ENCODE results near the gene STRA6. TPM values are rescaled to one million over a fixed set of nuclear protein-coding genes. Genes with fewer than 3 reads are reported as not detected.

STRA6 gene
- total RNA-seq, 1 experiment from 2014 or later, result 0.29 TPM

DNA sequence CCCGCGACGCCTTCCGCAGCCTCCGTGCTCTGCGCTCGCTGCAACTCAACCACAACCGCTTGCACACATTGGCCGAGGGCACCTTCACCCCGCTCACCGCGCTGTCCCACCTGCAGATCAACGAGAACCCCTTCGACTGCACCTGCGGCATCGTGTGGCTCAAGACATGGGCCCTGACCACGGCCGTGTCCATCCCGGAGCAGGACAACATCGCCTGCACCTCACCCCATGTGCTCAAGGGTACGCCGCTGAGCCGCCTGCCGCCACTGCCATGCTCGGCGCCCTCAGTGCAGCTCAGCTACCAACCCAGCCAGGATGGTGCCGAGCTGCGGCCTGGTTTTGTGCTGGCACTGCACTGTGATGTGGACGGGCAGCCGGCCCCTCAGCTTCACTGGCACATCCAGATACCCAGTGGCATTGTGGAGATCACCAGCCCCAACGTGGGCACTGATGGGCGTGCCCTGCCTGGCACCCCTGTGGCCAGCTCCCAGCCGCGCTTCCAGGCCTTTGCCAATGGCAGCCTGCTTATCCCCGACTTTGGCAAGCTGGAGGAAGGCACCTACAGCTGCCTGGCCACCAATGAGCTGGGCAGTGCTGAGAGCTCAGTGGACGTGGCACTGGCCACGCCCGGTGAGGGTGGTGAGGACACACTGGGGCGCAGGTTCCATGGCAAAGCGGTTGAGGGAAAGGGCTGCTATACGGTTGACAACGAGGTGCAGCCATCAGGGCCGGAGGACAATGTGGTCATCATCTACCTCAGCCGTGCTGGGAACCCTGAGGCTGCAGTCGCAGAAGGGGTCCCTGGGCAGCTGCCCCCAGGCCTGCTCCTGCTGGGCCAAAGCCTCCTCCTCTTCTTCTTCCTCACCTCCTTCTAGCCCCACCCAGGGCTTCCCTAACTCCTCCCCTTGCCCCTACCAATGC, 27.1 kb downstream of the STRA6 start:
- CTCF ChIA-PET, result no interaction called here
- DNase-seq (no peak), ATAC-seq (no peak)
- TF ChIP-seq, protein P1, sequence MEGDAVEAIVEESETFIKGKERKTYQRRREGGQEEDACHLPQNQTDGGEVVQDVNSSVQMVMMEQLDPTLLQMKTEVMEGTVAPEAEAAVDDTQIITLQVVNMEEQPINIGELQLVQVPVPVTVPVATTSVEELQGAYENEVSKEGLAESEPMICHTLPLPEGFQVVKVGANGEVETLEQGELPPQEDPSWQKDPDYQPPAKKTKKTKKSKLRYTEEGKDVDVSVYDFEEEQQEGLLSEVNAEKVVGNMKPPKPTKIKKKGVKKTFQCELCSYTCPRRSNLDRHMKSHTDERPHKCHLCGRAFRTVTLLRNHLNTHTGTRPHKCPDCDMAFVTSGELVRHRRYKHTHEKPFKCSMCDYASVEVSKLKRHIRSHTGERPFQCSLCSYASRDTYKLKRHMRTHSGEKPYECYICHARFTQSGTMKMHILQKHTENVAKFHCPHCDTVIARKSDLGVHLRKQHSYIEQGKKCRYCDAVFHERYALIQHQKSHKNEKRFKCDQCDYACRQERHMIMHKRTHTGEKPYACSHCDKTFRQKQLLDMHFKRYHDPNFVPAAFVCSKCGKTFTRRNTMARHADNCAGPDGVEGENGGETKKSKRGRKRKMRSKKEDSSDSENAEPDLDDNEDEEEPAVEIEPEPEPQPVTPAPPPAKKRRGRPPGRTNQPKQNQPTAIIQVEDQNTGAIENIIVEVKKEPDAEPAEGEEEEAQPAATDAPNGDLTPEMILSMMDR (conservative IDR thresholded peaks at IDR 0.05; ENCODE audit: low read depth, low read length), result no peak
- TF ChIP-seq EZH2phosphoT487 (IDR thresholded peaks at IDR 0.05; ENCODE audit: borderline replicate concordance, low read length), result no peak
- TF ChIP-seq EZH2 (IDR thresholded peaks at IDR 0.05; ENCODE audit: low read length, unreplicated experiment), result no peak
- H4K20me1 ChIP-seq (ENCODE audit: low read length), result no peaks in the 10 kb centered on the region
- H3F3A ChIP-seq (ENCODE audit: low read length, unreplicated experiment), result no peaks in the 10 kb centered on the region
- no peak overlapping the region for H3K4me2 ChIP-seq (ENCODE audit: low read length)
- H3K9me2 ChIP-seq (replicated peaks; ENCODE audit: low read length), result no peaks in the 10 kb centered on the region
- H3K27ac ChIP-seq (ENCODE audit: low read length), result no peak overlapping the region
- no peak overlapping the region for H3K9ac ChIP-seq (ENCODE audit: low read length)
- no TSS peak for BruUV-seq (replicated peaks)
- H3K79me2 ChIP-seq (ENCODE audit: low read length), result no peaks in the 10 kb centered on the region
- no peak overlapping the region for H3K4me3 ChIP-seq (ENCODE audit: low read length)
- H3K36me3 ChIP-seq (ENCODE audit: low read depth, low read length), result no peaks in the 10 kb centered on the region
- H3K27me3 ChIP-seq (ENCODE audit: low read length), result no peaks in the 10 kb centered on the region
- peaks cover 33% of the 10 kb centered on the region for H3K4me1 ChIP-seq (ENCODE audit: insufficient read depth, low read length)
- POLR2A ChIA-PET (ENCODE audit: unreplicated experiment), result no interaction called here
- no peak overlapping the region for H2AFZ ChIP-seq (ENCODE audit: low read length)
- intact Hi-C loops (cut with micrococcal nuclease), result no loop called here
- H3K9me3 ChIP-seq (ENCODE audit: low read length), result no peaks in the 10 kb centered on the region

DNA sequence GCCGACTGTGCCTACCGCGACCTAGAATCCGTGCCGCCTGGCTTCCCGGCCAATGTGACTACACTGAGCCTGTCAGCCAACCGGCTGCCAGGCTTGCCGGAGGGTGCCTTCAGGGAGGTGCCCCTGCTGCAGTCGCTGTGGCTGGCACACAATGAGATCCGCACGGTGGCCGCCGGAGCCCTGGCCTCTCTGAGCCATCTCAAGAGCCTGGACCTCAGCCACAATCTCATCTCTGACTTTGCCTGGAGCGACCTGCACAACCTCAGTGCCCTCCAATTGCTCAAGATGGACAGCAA, 27.7 kb downstream of the STRA6 start:
- Histone ChIP-seq H3F3A (ENCODE audit: low read length, unreplicated experiment) (no peaks in the 10 kb centered on the region), H3K4me3 (ENCODE audit: low read length) (no peak overlapping the region), H3K36me3 (ENCODE audit: low read depth, low read length) (no peaks in the 10 kb centered on the region), H3K9me2 (replicated peaks; ENCODE audit: low read length) (no peaks in the 10 kb centered on the region), H2AFZ (ENCODE audit: low read length) (no peak overlapping the region), H3K27me3 (ENCODE audit: low read length) (no peaks in the 10 kb centered on the region), H4K20me1 (ENCODE audit: low read length) (no peaks in the 10 kb centered on the region), H3K79me2 (ENCODE audit: low read length) (no peaks in the 10 kb centered on the region), H3K4me2 (ENCODE audit: low read length) (no peak overlapping the region), H3K27ac (ENCODE audit: low read length) (no peak overlapping the region), H3K9ac (ENCODE audit: low read length) (no peak overlapping the region), H3K4me1 (ENCODE audit: insufficient read depth, low read length) (peaks cover 27% of the 10 kb centered on the region), H3K9me3 (ENCODE audit: low read length) (no peaks in the 10 kb centered on the region)
- intact Hi-C loops (cut with micrococcal nuclease), result no loop called here
- DNase-seq (no peak), ATAC-seq (no peak)
- TF ChIP-seq EZH2 (IDR thresholded peaks at IDR 0.05; ENCODE audit: low read length, unreplicated experiment), result no peak
- no TSS peak for BruUV-seq (replicated peaks)
- ChIA-PET POLR2A (ENCODE audit: unreplicated experiment) (no interaction called here), CTCF (no interaction called here)

DNA sequence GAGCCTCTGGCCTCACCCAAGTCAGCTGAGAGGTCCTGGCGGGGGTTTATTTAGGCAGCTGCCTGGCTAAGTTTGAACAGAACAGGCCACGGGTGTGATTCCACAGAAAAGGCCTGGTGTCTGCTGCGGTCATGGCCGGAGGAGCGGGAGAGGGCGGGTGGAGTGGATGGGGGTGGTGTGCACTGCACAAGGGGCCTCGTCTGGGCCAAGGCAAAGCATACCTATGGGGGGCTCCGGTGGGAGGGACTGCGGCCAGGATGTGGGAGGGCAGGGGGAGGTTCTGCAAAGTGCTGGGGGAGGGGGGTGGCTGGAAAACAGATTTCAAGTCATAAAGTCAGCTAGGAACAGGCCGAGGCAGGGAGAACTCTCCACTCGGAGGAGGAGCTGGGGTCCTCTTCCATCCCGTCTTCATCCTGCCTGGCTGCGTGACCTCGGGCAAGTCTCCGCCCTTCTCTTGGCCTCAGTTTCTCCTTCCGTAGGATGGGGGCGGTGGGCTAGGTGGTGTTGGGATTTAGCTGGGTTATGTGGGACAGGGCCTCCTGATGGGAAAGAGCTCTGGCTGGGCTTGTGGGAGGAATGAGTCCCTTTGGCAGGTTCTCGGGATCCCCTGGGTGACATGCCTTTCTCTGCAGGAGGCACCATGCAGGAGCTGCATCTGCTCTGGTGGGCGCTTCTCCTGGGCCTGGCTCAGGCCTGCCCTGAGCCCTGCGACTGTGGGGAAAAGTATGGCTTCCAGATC, 28.2 kb downstream of the STRA6 start:
- Histone ChIP-seq H3K4me2 (ENCODE audit: low read length) (no peak overlapping the region), H3K9me2 (replicated peaks; ENCODE audit: low read length) (no peaks in the 10 kb centered on the region), H4K20me1 (ENCODE audit: low read length) (no peaks in the 10 kb centered on the region), H3K36me3 (ENCODE audit: low read depth, low read length) (no peaks in the 10 kb centered on the region), H3F3A (ENCODE audit: low read length, unreplicated experiment) (no peaks in the 10 kb centered on the region), H3K4me3 (ENCODE audit: low read length) (no peak overlapping the region), H3K9me3 (ENCODE audit: low read length) (no peaks in the 10 kb centered on the region), H3K4me1 (ENCODE audit: insufficient read depth, low read length) (peaks cover 22% of the 10 kb centered on the region), H2AFZ (ENCODE audit: low read length) (no peak overlapping the region), H3K27me3 (ENCODE audit: low read length) (no peaks in the 10 kb centered on the region), H3K27ac (ENCODE audit: low read length) (no peak overlapping the region), H3K79me2 (ENCODE audit: low read length) (no peaks in the 10 kb centered on the region), H3K9ac (ENCODE audit: low read length) (no peak overlapping the region)
- DNase-seq (no peak), ATAC-seq (no peak)
- ChIA-PET CTCF (no interaction called here), POLR2A (ENCODE audit: unreplicated experiment) (no interaction called here)
- no TSS peak for BruUV-seq (replicated peaks)
- TF ChIP-seq EZH2phosphoT487 (IDR thresholded peaks at IDR 0.05; ENCODE audit: borderline replicate concordance, low read length) (no peak), EZH2 (IDR thresholded peaks at IDR 0.05; ENCODE audit: low read length, unreplicated experiment) (no peak)
- TF ChIP-seq, protein P1 (conservative IDR thresholded peaks at IDR 0.05; ENCODE audit: low read depth, low read length), result no peak
- intact Hi-C loops (cut with micrococcal nuclease), result no loop called here
